Transverse colon (tissue), 4 donors: ENCODE measurements around the gene PPP1R1B. TPM values are rescaled to one million over a fixed set of nuclear protein-coding genes. Genes with fewer than 3 reads are reported as not detected.

Experiments
- DNase-seq: peaks from one replicate; pipeline ENCODE4 v3.0.0-alpha.2; 2019
- H3K27ac ChIP-seq, 4 donors: fragments of 200-600 bp; sonication (generic); 2 replicates each; pipeline ENCODE4 v1.5.1; 2016 to 2018; ENCODE audit warnings: inconsistent platforms in 4 of 4
- H3K27me3 ChIP-seq: fragments of 200-600 bp; sonication (generic); 2 replicates; pipeline ENCODE4 v1.5.1; 2017; ENCODE audit warnings: inconsistent platforms
- H3K36me3 ChIP-seq, 4 donors: fragments of 200-600 bp; sonication (generic); 2 replicates each; pipeline ENCODE4 v1.5.1; 2017 to 2019; ENCODE audit warnings: inconsistent platforms in 4 of 4
- H3K4me1 ChIP-seq, 4 donors: fragments of 200-600 bp; sonication (generic); 2 replicates each; pipeline ENCODE4 v1.5.1; 2017 to 2020; ENCODE audit warnings: inconsistent platforms in 4 of 4
- H3K4me3 ChIP-seq, 4 donors: fragments of 200-600 bp; sonication (generic); 1 replicate in 1 of 4; 2 replicates in 3 of 4; pipeline versions ENCODE4 v1.5.1 to v1.6.1; 2017 to 2019; ENCODE audit warnings: inconsistent platforms in 4 of 4
- H3K9me3 ChIP-seq, 2 donors: fragments of 200-600 bp; sonication (generic); 2 replicates each; pipeline ENCODE4 v1.5.1; 2017 to 2019; ENCODE audit warnings: inconsistent platforms in 2 of 2
- CTCF ChIP-seq, 5 experiments: fragments of 200-600 bp in 3 of 5; fragments of 450-650 bp in 2 of 5; sonication (generic) in 3 of 5; IDR thresholded peaks; 1 replicate in 2 of 5; 2 replicates in 3 of 5; pipeline ENCODE4 v1.5.1; 2016 to 2017; ENCODE audit warnings: antibody characterized with exemption in 5 of 5, inconsistent platforms in 3 of 5, mild to moderate bottlenecking in 2 of 5, moderate library complexity in 1 of 5
- EP300 ChIP-seq: sonication (generic); formaldehyde crosslinking; IDR thresholded peaks from one replicate; pipeline ENCODE4 v1.6.1; 2017; ENCODE audit warnings: antibody characterized with exemption, low read depth
- POLR2A ChIP-seq: fragments of 450-650 bp; IDR thresholded peaks from one replicate; pipeline ENCODE4 v1.6.1; 2016; ENCODE audit warnings: antibody characterized with exemption, mild to moderate bottlenecking, moderate library complexity
- POLR2AphosphoS5 ChIP-seq, 3 donors: sonication (generic); formaldehyde crosslinking; IDR thresholded peaks; one replicate each; pipeline ENCODE4 v1.6.1; 2016; ENCODE audit warnings: antibody characterized with exemption in 3 of 3
- WGBS, 2 donors: methylation state at CpG; one replicate each; pipeline ENCODE4 v1.1.5; 2018; ENCODE audit warnings: low coverage in 1 of 2; 5-methylcytosine and 5-hydroxymethylcytosine counted together
- in situ Hi-C, 4 donors: fragments of 200-750 bp; cut with MboI; loops; one replicate each; pipeline versions ENCODE4 v1.15.0 to v1.15.1; 2017; ENCODE audit warnings: low sequenced_read_pairs in 3 of 4, low pct_ligation_motif_present in 1 of 4, low pct_unique_long_range_greater_than_20kb in 1 of 4
- intact Hi-C: fragments of 100-400 bp; cut with DNase I; formaldehyde crosslinking; loops from one replicate; pipeline ENCODE4 v1.15.1; 2023; ENCODE audit warnings: low total_unique reads
- total RNA-seq, 4 donors: library from RNA; depleted of rRNA; stranded (reverse); fragments of >200 nt; gene quantifications; one replicate each; pipeline ENCODE4 v1.1.0, GENCODE V29; 2016

The PPP1R1B gene
- total RNA-seq, 4 donors from 2014 or later: 125 to 509 (median 223) TPM

GRCh38 chr17:39617100-39617445 lies 9.7 kb upstream of the PPP1R1B start:
- TF ChIP-seq POLR2AphosphoS5 (IDR thresholded peaks at IDR 0.05): no peak
- no peak for TF ChIP-seq POLR2A
- no peak for TF ChIP-seq CTCF (IDR thresholded peaks at IDR 0.05)
- no peak for TF ChIP-seq EP300
- intact Hi-C loops: no loop called here
- WGBS, 2 donors: 100% methylated on average over 3 of the region's 3 CpGs; no CpG with 5 or more reads in 1 of the 2 donors

GRCh38 chr17:39617446-39618245 lies 9.1 kb upstream of the PPP1R1B start:
- peaks cover 9 to 18% (median 16%) of the 10 kb centered on the region in 4 donors for H3K4me1 ChIP-seq
- no peaks in the 10 kb centered on the region for H3K9me3 ChIP-seq
- no peak for TF ChIP-seq EP300
- peak in 2 of 3 donors; percentile 26 to 34 for TF ChIP-seq POLR2AphosphoS5 (IDR thresholded peaks at IDR 0.05)
- no peak for TF ChIP-seq POLR2A
- TF ChIP-seq CTCF (IDR thresholded peaks at IDR 0.05): no peak
- DNase-seq: peak; percentile 83
- peak overlapping the region; percentile 43 to 77 (median 74) for H3K27ac ChIP-seq
- intact Hi-C loops (no loop called here), in situ Hi-C loops (loop anchor here in 1 of 4 donors (10.0 kb wide), 1 partner anchor 137 kb away; no protein-coding TSS in a partner anchor)
- no peaks in the 10 kb centered on the region for H3K36me3 ChIP-seq
- peaks cover 37% of the 10 kb centered on the region for H3K27me3 ChIP-seq
- 2% methylated on average over 29 of the region's 79 CpGs; no CpG with 5 or more reads in 1 of the 2 donors for WGBS, 2 donors
- peak overlapping the region; percentile 44 to 62 (median 51) for H3K4me3 ChIP-seq

More at GRCh38 chr17:39617100-39617445, 9.7 kb upstream of the PPP1R1B start:
- Histone ChIP-seq H3K4me3 (peak overlapping the region in 1 of 4 donors; percentile 44), H3K27ac (no peak overlapping the region), H3K4me1 (peaks cover 9 to 15% (median 12%) of the 10 kb centered on the region in 4 donors), H3K36me3 (no peaks in the 10 kb centered on the region), H3K9me3 (no peaks in the 10 kb centered on the region), H3K27me3 (peaks cover 42% of the 10 kb centered on the region)
- in situ Hi-C loops: loop anchor here in 1 of 4 donors (10.0 kb wide), 1 partner anchor 138 kb away; no protein-coding TSS in a partner anchor
- no peak for DNase-seq

GRCh38 chr17:39618246-39618913 lies 8.4 kb upstream of the PPP1R1B start:
- 2 to 5% methylated on average over 9 to 33 of the region's 33 CpGs for whole genome bisulfite sequencing, 2 donors
- in situ Hi-C loops (loop anchor here in 1 of 4 donors (10.0 kb wide), 1 partner anchor 136 kb away; no protein-coding TSS in a partner anchor), intact Hi-C loops (no loop called here)
- peaks cover 9 to 22% (median 21%) of the 10 kb centered on the region in 4 donors for H3K4me1 ChIP-seq
- DNase-seq: peak; percentile 34
- no peaks in the 10 kb centered on the region for H3K9me3 ChIP-seq
- H3K27ac ChIP-seq: peak overlapping the region; percentile 43 to 77 (median 74)
- H3K4me3 ChIP-seq: peak overlapping the region; percentile 44 to 62 (median 51)
- peaks cover 29% of the 10 kb centered on the region for H3K27me3 ChIP-seq
- no peak for TF ChIP-seq POLR2AphosphoS5 (IDR thresholded peaks at IDR 0.05)
- no peak for TF ChIP-seq POLR2A
- TF ChIP-seq CTCF (IDR thresholded peaks at IDR 0.05): no peak
- no peak for TF ChIP-seq EP300
- H3K36me3 ChIP-seq: no peaks in the 10 kb centered on the region
